ENCODE data around the gene MIR17HG. TPM values are rescaled to one million over a fixed set of nuclear protein-coding genes. Genes with fewer than 3 reads are reported as not detected.
A peak's percentile ranks its signal among the peaks of the same experiment; 100 is the strongest.
"Not testable (repeated sequence)": the region's sequence is repeated elsewhere in the genome, so short reads cannot be mapped to it uniquely, and the experiment has no call there.

The MIR17HG gene
- total RNA-seq, 2 donors from 2014 or later = 15.7 to 17.9 TPM

- Mint-ChIP-seq H3K36me3 (ENCODE audit: insufficient read depth in 2 of 2) (peaks cover 16 to 67% of the 10 kb centered on the region in 2 donors), H3K4me3 (peak overlapping the region; percentile 95 to 98), H3K27ac (peak overlapping the region; percentile 89), H3K4me1 (ENCODE audit: low read depth) (peaks cover 75% of the 10 kb centered on the region), H3K27me3 (ENCODE audit: low read depth) (no peaks in the 10 kb centered on the region), H3K9me3 (no peaks in the 10 kb centered on the region)
- no peak for ATAC-seq (replicated peaks in 1 of 2)
- DNase-seq = no peak
These were observed 3.6 kb downstream of the MIR17HG start for GRCh38 chr13:91351123-91351522.

- ATAC-seq (replicated peaks in 1 of 2) (no peak), DNase-seq (no peak)
- no peaks in the 10 kb centered on the region for H3K9me3 Mint-ChIP-seq
- H3K4me1 Mint-ChIP-seq (ENCODE audit: low read depth) = peaks cover 68% of the 10 kb centered on the region
- peak overlapping the region; percentile 95 to 98 for H3K4me3 Mint-ChIP-seq
- peaks cover 18 to 74% of the 10 kb centered on the region in 2 donors for H3K36me3 Mint-ChIP-seq (ENCODE audit: insufficient read depth in 2 of 2)
- no peaks in the 10 kb centered on the region for H3K27me3 Mint-ChIP-seq (ENCODE audit: low read depth)
- peak overlapping the region; percentile 89 for H3K27ac Mint-ChIP-seq
These were observed 4.5 kb downstream of the MIR17HG start for GRCh38 chr13:91351980-91352379.

GRCh38 chr13:91352891-91353290 lies 5.4 kb downstream of the MIR17HG start:
- not testable (repeated sequence) for H3K9me3 Mint-ChIP-seq; ATAC-seq (replicated peaks in 1 of 2); DNase-seq; H3K27me3 Mint-ChIP-seq (ENCODE audit: low read depth)
- Mint-ChIP-seq H3K27ac (peak overlapping the region; percentile 89), H3K4me1 (ENCODE audit: low read depth) (peaks cover 66% of the 10 kb centered on the region), H3K4me3 (peak overlapping the region; percentile 9 to 98), H3K36me3 (ENCODE audit: insufficient read depth in 2 of 2) (peaks cover 18 to 79% of the 10 kb centered on the region in 2 donors)

GRCh38 chr13:91353494-91353893 lies 6.0 kb downstream of the MIR17HG start:
- H3K4me3 Mint-ChIP-seq = peak overlapping the region; percentile 9 to 70
- H3K9me3 Mint-ChIP-seq = no peaks in the 10 kb centered on the region
- H3K36me3 Mint-ChIP-seq (ENCODE audit: insufficient read depth in 2 of 2) = peaks cover 18 to 79% of the 10 kb centered on the region in 2 donors

GRCh38 chr13:91355099-91355825 lies 7.8 kb downstream of the MIR17HG start:
- no peak overlapping the region for H3K4me3 Mint-ChIP-seq
- H3K36me3 Mint-ChIP-seq (ENCODE audit: insufficient read depth in 2 of 2) = peaks cover 11 to 67% of the 10 kb centered on the region in 2 donors
- peaks cover 52% of the 10 kb centered on the region for H3K4me1 Mint-ChIP-seq (ENCODE audit: low read depth)
- H3K27me3 Mint-ChIP-seq (ENCODE audit: low read depth) = no peaks in the 10 kb centered on the region
- no peaks in the 10 kb centered on the region for H3K9me3 Mint-ChIP-seq
- DNase-seq (no peak), ATAC-seq (replicated peaks in 1 of 2) (no peak)
- H3K27ac Mint-ChIP-seq = peak overlapping the region; percentile 89

More at GRCh38 chr13:91353494-91353893, 6.0 kb downstream of the MIR17HG start:
- Mint-ChIP-seq H3K27ac (peak overlapping the region; percentile 89), H3K27me3 (ENCODE audit: low read depth) (no peaks in the 10 kb centered on the region), H3K4me1 (ENCODE audit: low read depth) (peaks cover 66% of the 10 kb centered on the region)
- DNase-seq (no peak), ATAC-seq (replicated peaks in 1 of 2) (no peak)

- no peaks in the 10 kb centered on the region for H3K9me3 Mint-ChIP-seq
- DNase-seq = no peak
- no peaks in the 10 kb centered on the region for H3K27me3 Mint-ChIP-seq (ENCODE audit: low read depth)
- H3K36me3 Mint-ChIP-seq (ENCODE audit: insufficient read depth in 2 of 2) = peaks cover 5 to 60% of the 10 kb centered on the region in 2 donors
- H3K4me1 Mint-ChIP-seq (ENCODE audit: low read depth) = peaks cover 44% of the 10 kb centered on the region
- H3K4me3 Mint-ChIP-seq = no peak overlapping the region
- ATAC-seq (replicated peaks in 1 of 2) = no peak
- H3K27ac Mint-ChIP-seq = peak overlapping the region; percentile 55
These were observed 8.6 kb downstream of the MIR17HG start for GRCh38 chr13:91355826-91356710.

GRCh38 chr13:91356919-91357612 lies 9.6 kb downstream of the MIR17HG start:
- no peaks in the 10 kb centered on the region for H3K9me3 Mint-ChIP-seq
- DNase-seq (no peak), ATAC-seq (replicated peaks in 1 of 2) (no peak)
- H3K4me3 Mint-ChIP-seq = no peak overlapping the region
- H3K4me1 Mint-ChIP-seq (ENCODE audit: low read depth) = peaks cover 34% of the 10 kb centered on the region
- peak overlapping the region; percentile 76 for H3K27ac Mint-ChIP-seq
- H3K27me3 Mint-ChIP-seq (ENCODE audit: low read depth) = no peaks in the 10 kb centered on the region
- H3K36me3 Mint-ChIP-seq (ENCODE audit: insufficient read depth in 2 of 2) = peaks cover 5 to 50% of the 10 kb centered on the region in 2 donors

- Mint-ChIP-seq H3K27ac (peak overlapping the region; percentile 27), H3K9me3 (no peaks in the 10 kb centered on the region), H3K4me1 (ENCODE audit: low read depth) (peaks cover 29% of the 10 kb centered on the region), H3K27me3 (ENCODE audit: low read depth) (no peaks in the 10 kb centered on the region), H3K36me3 (ENCODE audit: insufficient read depth in 2 of 2) (peaks cover 5 to 44% of the 10 kb centered on the region in 2 donors), H3K4me3 (no peak overlapping the region)
- no peak for DNase-seq
- no peak for ATAC-seq (replicated peaks in 1 of 2)
These were observed 10.3 kb downstream of the MIR17HG start for GRCh38 chr13:91357613-91358386.

- Mint-ChIP-seq H3K27ac (no peak overlapping the region), H3K36me3 (ENCODE audit: insufficient read depth in 2 of 2) (peaks cover 5 to 40% of the 10 kb centered on the region in 2 donors), H3K9me3 (no peaks in the 10 kb centered on the region), H3K4me3 (no peak overlapping the region), H3K4me1 (ENCODE audit: low read depth) (peaks cover 24% of the 10 kb centered on the region), H3K27me3 (ENCODE audit: low read depth) (no peaks in the 10 kb centered on the region)
- DNase-seq (no peak), ATAC-seq (replicated peaks in 1 of 2) (no peak)
These were observed 10.9 kb downstream of the MIR17HG start for GRCh38 chr13:91358387-91358782.

- Mint-ChIP-seq H3K27ac (peak overlapping the region; percentile 74), H3K27me3 (ENCODE audit: low read depth) (no peaks in the 10 kb centered on the region), H3K36me3 (ENCODE audit: insufficient read depth in 2 of 2) (peaks cover 5 to 33% of the 10 kb centered on the region in 2 donors), H3K9me3 (no peaks in the 10 kb centered on the region), H3K4me3 (no peak overlapping the region), H3K4me1 (ENCODE audit: low read depth) (peaks cover 16% of the 10 kb centered on the region)
- no peak for DNase-seq
- no peak for ATAC-seq (replicated peaks in 1 of 2)
These were observed 11.6 kb downstream of the MIR17HG start for GRCh38 chr13:91359111-91359510.

GRCh38 chr13:91359631-91360030 lies 12.1 kb downstream of the MIR17HG start:
- peak overlapping the region; percentile 74 for H3K27ac Mint-ChIP-seq
- peaks cover 11% of the 10 kb centered on the region for H3K4me1 Mint-ChIP-seq (ENCODE audit: low read depth)
- no peak for DNase-seq
- H3K36me3 Mint-ChIP-seq (ENCODE audit: insufficient read depth in 2 of 2) = peaks cover 5 to 27% of the 10 kb centered on the region in 2 donors
- no peak for ATAC-seq (replicated peaks in 1 of 2)
- no peaks in the 10 kb centered on the region for H3K9me3 Mint-ChIP-seq
- H3K4me3 Mint-ChIP-seq = no peak overlapping the region
- no peaks in the 10 kb centered on the region for H3K27me3 Mint-ChIP-seq (ENCODE audit: low read depth)

- no peak overlapping the region for H3K4me3 Mint-ChIP-seq
- peaks cover 2 to 22% of the 10 kb centered on the region in 2 donors for H3K36me3 Mint-ChIP-seq (ENCODE audit: insufficient read depth in 2 of 2)
- no peaks in the 10 kb centered on the region for H3K27me3 Mint-ChIP-seq (ENCODE audit: low read depth)
- ATAC-seq (replicated peaks in 1 of 2) (peak in 1 of 2 donors; percentile 12), DNase-seq (no peak)
- H3K27ac Mint-ChIP-seq = peak overlapping the region; percentile 72
- peaks cover 5% of the 10 kb centered on the region for H3K4me1 Mint-ChIP-seq (ENCODE audit: low read depth)
- no peaks in the 10 kb centered on the region for H3K9me3 Mint-ChIP-seq
These were observed 12.8 kb downstream of the MIR17HG start for GRCh38 chr13:91360246-91360751.

Data from activated T-cell treated with anti-CD3 and anti-CD28 coated beads, Interleukin-2, amount 50 U/mL, for 72 hours (primary cell).